CD4-positive, alpha-beta T cell treated with Interleukin-2 at 100 ng/mL for 4 hours (primary cell): Measurements from ENCODE around the gene MAPK13.

Source experiments
- DNase-seq: peaks from one replicate; pipeline ENCODE4 v3.0.0-alpha.2; 2020; ENCODE audit warnings: low spot score

MAPK13 gene

DNA sequence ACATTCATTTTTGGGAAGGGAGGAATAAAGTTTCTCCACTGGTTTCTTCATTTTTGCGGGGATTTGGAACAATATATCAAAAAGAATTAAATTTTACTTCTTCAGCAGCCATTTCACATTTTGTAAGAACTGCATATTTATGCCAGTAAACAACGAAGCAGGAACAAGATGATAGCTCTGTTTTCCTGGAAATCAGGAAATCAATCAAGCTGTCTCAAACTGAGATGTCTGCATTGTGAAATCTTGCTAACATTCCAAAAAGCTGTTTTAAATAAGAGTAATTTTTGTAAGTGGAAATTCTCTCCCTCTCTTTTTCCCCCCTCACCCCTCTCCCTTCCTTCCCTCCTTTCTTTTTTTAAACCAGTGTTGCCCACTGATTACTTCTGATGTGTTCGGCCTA lies 20.0 kb downstream of the MAPK13 start:
- DNase-seq = no peak

DNA sequence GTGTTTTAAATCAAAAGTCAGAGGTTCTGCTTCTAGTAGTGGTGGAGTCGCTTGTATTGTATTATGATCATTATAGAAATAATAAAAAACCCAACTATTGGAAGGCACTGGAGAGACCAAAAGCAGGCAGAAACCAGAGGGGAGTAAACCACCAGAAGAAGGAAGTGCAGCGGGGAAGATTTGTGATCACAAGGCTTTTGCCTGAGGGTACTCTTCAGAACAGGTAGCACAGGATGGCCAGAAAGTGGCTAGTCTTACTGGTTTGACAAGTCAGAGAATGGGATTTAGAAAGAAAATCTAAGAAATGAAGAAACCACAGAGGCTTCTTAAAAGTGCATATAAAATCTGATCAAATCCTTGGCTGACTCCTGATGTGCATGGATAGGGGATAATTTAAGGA lies 24.0 kb downstream of the MAPK13 start:
- no peak for DNase-seq

DNA sequence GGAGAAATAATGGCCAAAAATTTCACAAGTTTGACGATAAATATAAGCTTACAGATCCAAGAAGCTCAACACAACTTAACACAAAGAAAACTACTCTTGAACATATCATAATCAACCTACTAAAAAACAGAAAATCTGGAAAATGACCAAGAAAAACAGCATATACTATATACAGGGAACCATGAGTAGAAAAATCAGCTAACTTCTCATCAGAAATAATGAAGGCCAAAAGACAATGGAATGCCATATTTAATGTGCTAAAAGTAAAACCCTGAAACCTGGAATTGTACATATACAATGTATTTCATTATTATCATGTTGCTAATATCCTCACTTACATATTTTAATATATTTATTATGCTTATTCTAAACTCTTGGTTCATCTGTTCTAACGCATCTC lies 25.3 kb downstream of the MAPK13 start:
- no peak for DNase-seq

DNA sequence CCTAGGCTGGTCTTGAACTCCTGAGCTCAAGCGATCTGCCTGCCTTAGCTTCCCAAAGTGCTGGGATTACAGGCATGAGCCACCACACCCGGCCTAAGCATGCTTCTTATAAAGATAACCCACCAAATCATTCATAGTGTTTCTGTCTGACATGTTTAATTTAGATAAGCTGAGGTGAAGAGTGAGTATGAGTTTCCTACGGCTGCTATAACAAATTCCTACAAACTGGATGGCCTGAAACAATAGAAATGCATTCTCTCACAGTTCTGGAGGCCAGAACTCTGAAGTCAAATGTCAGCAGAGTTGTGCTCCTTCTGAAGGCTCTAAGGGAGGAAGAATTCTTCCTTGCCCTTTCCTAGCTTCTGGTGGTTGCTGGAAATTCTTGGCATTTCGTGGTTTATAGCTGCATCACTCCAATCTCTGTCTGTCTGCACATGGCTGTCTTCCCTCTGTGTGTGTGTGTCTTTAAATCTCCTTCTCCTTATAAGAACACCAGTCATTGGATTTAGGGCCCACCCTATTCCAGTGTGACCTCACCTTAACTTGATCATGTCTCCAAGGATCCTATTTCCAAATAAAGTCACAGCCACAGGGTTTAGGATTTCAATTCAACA lies 29.9 kb downstream of the MAPK13 start:
- no peak for DNase-seq

DNA sequence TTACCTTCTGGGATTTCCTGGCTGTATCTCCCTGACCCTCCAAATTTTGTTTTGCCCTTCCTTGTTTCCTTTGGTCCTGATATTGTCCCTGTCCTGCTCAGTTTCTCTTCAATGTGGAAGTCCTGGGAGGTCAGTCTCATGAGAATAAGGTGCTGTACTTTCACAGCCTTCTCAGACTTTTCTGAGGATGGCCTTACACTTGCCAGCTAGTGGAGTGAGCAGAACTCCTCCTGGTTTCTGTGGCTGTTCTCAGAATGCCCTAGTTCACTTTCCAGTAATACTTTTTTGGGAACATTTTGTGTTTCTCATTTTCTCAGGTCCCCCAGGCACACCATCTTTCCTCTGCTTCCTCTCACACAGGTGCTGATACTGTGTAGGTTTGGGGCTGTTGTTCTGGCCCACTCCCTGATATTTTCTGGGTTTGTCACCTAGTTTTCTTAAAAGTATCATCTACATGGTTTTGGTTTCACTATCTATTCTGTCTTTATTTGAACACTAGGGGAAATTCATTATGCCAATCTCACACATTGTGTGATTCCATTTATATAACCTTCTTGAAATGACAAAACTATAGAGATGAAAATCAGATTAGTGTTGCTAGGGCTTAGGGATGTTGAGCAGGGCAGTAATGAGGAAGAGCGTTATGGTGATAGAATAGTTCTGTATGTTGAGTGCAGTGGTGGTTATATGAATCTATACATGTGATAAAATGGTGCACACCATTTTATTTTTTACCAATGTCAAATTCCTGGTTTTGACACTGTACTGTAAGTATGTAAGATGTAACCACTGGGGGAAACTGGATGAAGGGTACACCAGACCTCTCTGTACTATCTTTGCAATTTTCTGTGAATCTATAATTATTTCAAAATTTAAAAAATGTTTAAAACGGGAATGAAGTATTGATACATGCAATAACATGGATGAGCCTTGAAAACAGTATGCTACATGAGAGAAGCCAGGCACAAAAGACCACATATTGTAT lies 39.0 kb downstream of the MAPK13 start:
- DNase-seq = no peak

DNA sequence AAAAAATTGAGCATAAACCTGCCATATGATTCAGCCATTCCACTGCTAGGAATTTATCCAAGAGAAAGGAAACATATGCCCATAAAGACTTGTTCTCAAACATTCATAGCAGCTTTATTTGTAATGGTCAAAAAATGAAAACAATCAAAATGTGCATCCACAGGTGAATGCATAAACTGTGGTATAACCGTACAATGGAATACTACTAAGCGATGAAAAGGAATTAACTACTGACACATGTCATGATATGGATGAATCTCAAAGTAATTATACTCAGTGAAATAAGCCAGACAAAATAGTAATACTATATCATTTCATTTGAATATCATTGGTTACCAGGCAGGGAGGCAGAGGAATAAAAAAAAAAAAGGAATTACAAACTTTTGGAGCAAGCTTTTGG lies 40.4 kb downstream of the MAPK13 start:
- DNase-seq = no peak

DNA sequence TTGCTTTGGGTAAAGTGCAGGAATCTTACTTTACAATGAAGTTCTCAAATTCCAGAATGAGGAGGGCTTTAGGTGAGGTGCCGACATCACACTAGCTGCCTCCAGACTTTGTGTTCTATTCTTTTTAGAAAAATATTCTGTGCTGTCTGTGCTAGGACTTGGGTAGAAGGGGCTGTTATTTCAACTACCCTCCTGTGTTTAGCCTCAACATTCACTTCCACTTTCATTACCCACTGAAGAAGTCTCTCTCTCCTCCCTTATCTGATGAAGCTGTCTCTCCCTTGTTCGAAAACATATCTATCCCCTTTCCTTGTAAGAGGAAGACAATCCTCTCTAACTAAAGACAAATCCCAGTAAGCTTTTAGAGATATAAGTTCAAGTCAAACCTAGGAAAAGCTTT lies 41.3 kb downstream of the MAPK13 start:
- DNase-seq = no peak

DNA sequence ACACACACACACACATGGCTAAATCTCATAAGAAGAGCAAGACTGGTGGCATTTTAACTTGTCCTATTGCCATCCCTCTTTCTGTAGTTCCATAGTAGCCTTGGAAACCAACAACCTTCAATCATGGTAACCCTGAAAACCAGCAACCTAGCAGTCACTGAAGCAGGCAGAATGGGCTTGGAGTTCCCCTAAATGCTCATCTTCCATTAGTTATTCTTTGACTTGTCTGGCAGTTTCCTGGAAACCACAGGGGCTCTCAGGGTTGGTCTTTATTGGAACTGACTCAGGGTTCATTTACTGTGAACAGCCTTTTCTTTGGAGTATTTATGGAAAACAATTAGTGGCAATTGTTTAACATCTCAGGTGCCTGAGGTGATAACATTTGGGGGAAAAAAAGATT lies 46.9 kb downstream of the MAPK13 start:
- no peak for DNase-seq

DNA sequence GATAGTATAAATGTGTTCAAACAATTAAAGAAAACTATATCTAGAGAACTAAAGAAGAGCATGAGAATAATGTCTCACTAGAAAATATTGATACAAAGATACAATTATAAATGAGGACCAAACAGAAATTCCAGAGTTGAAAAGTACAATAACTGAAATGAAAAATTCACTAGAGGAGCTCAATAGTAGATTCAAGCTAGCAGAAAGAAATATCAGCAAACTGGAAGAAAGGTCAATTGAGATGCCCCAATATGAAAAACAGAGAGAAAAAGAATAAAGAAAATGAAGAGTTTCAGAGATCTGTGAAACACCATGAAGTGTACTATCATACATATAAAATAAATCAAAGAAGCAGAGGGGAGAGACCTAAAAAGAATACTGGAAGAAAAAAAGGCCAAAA lies 48.2 kb downstream of the MAPK13 start:
- DNase-seq = no peak

DNA sequence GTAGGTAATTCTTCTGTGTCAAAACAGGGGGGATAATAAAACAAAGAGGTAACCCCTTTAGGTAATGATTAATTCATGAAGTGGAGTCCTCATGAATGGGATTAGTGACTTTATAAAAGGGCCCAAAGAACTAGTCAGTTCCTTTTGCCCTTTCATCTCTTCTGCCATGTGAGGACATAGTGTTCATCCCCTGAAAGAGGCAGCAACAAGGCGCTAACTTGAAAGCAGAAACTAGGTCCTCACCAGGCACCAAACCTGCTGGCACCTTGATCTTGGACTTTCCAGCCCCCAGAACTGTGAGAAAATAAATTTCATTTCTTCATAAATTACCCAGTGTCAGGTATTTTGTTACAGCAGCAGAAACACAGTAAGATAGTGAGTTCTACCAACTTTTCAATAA lies 49.8 kb downstream of the MAPK13 start:
- DNase-seq = no peak

DNA sequence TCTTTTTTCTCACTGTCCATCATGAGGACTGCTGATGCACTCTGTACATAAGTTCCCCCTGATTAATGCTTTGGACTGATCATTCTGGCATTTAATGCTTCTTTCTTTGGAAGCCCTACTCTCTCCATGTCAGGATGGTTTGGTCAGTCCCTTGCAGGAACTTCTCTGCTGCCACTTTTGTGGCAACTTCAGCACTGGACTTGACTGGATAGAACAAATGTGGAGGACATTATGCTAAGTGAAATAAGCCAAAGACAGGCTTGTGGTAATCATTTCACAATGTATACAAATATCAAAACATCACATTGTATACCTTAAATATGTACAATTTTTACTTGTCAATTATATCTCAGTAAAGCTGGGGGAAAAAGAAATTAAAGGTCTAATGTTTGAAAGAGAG lies 54.0 kb downstream of the MAPK13 start:
- DNase-seq = no peak

DNA sequence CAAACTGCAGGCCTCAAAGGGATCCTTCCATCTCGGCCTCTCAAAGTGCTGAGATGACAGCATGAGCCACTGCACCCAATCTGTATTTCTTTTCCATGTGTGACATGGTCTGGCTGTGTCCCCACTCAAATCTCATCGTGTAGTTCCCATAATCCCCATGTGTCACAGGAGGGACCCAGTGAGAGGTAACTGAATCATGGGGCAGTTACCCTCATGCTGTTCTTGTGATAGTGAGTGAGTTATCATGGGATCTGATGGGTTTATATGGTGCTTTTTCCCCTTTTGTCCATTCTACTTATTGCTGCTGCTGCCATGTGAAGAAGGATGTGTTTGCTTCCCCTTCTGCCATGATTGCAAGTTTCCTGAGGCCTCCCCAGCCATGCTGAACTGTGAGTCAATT lies 55.9 kb downstream of the MAPK13 start:
- DNase-seq = no peak

DNA sequence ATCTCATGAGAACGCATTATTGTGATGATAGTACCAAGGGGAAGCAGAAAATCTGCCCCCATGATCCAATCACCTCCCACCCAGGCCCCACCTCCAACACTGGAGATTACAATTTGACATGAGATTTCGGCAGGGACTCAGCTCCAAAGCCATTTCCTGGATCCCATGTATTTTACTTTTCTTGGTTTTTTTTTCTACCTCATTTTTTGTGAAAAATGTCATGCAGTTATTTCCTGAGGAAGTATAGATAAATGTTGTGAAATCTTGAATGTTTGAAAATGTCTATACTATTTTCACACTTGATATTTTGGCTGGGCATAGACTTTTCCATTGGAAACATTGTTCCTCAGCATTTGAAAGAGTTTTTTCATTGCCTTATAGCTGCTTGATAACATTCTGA lies 57.1 kb downstream of the MAPK13 start:
- no peak for DNase-seq
